HG02938 (cell line): ENCODE data around the gene ADAM19.
A peak's percentile ranks its signal among the peaks of the same experiment; 100 is the strongest.

Experiments used
- ATAC-seq: cut with Tn5 transposase; IDR thresholded peaks from one replicate; pipeline ENCODE4 v1.9.1; 2021; ENCODE audit warnings: mild to moderate bottlenecking, moderate library complexity; ENCODE audit not compliant: unreplicated experiment

Gene ADAM19

GRCh38 chr5:157518963-157519362, 56.6 kb downstream of the ADAM19 start:
- peak; percentile 56 for ATAC-seq

DNA sequence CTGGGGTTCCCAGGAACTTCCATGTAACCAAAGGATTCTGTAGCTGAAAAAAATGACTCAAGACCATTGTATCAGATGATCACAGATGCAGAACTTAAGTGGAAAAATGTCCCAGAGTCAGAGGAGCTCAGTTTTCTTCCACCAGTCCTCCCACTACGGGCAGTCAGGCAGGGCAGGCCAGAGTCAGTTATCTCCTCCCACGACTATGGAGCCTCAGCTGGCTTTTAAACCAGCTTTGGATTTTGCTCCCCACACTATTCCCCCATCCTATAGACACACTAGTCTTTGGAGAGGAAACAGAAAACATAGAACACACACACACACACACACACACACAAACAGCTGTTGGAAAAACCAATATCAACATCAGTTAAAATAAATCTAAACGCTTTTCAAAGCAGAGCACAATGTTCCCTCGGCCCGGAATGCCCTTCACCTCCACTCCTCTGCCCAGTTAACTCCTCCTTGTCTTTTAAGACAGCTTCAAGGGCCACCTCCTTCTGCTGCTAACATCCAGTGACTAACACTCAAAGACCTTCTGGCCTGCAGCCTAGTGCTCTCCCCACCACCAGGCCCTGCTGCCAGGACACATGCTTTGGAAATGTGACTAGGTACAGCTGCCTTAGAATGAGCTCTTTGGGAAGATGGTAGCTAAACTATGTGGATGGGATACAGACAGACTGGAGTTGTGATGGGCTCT, 58.8 kb downstream of the ADAM19 start:
- ATAC-seq, result no peak

DNA sequence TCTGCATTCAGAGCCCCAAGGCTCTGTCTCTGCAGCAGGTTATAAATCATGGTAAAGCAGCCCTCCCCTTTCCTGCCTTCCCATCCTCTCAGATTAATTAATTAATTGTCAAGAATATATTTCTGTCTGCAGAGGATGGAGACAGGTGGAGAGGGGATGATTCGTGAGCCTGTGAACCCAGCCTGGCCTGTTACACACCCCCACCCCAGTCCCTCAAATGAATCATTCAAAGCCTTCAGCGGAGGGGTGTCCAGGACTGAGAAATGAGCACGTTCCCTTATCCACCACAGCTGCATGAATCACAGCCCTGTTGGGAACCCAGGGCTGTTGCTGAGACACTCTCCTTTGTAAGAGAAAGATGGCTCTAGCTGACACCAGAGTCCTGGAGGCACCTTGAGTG, 59.6 kb downstream of the ADAM19 start:
- ATAC-seq, result no peak

DNA sequence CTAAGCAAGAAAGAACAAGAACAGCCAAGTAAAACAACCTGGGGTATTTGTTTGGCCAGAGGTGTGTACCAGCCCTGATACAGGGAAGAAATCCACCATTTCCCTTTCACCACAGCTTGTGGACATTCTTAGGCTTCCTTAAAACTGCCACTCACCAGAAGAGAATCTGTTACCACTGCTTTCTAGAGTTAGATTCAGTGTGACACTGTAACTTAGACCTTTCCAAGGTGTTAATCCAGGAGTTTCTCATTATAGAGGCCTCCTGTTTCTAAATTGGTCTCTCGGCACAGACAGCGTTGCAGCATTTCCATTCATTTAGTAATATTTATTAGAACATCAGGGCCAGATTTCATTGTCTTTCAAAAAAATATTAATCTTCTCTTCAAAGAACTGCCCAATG, 60.6 kb downstream of the ADAM19 start:
- ATAC-seq, result no peak

DNA sequence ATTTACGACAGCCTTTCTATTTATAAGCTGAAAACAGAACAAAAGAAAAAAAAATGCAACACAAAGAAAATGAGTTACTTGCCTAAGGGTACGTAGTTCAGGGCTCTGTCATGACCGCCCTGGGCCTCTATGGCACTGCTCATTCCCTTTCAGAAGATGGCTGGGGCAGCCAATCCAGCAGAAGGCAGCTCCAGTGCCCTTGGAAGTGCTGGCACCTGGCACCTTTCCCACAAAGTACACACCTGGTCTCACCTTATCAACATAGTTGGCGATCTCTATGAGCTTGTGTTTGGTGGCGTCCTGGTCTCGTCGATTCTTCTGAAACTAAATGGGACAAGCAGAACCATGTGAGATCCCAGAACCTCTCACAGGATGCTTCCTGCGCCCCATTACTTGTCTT, 62.4 kb downstream of the ADAM19 start:
- ATAC-seq, result no peak

- ATAC-seq, result no peak
These were observed 63.6 kb downstream of the ADAM19 start for GRCh38 chr5:157511651-157512644.

GRCh38 chr5:157510682-157511081, 64.9 kb downstream of the ADAM19 start:
- no peak for ATAC-seq

DNA sequence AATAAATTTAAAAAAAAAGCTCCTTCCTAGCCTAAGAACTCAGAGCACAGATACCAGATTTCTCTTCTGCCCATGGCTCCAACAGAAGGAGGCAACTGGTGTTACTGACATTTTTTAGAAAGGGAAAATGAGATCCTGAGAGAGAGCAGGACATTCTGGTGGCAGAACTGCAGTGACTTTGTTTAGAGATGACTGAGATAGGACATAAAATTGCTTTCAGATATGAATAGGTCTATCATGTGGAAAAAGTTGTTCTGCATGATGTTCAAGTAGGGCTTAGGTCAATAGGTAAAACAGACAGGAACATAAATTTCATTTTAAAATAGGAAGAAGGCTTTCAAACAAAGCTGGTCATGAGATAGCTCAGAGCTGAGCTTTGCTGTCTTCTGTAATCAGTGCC, 66.0 kb downstream of the ADAM19 start:
- peak; percentile 68 for ATAC-seq

DNA sequence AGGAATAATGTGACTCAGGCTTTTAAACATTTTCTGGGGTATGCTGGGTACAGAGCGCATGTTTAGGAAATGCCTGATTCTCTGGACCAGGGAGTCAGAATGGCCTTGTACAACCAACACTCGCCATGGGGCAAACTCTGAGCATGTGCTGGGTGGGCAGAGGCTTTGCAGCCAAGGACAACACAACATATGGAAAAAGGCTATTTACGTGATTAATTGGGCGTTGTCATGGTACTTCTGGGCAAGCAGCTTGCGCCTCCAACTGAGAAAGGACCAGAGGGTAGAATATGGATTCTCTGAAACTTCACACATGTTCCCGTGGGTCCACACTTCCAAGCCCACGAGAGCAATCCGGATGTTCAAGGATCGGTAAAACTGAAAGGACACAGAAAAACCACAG, 66.5 kb downstream of the ADAM19 start:
- no peak for ATAC-seq

- no peak for ATAC-seq
These were observed 68.4 kb downstream of the ADAM19 start for GRCh38 chr5:157506981-157507780.

DNA sequence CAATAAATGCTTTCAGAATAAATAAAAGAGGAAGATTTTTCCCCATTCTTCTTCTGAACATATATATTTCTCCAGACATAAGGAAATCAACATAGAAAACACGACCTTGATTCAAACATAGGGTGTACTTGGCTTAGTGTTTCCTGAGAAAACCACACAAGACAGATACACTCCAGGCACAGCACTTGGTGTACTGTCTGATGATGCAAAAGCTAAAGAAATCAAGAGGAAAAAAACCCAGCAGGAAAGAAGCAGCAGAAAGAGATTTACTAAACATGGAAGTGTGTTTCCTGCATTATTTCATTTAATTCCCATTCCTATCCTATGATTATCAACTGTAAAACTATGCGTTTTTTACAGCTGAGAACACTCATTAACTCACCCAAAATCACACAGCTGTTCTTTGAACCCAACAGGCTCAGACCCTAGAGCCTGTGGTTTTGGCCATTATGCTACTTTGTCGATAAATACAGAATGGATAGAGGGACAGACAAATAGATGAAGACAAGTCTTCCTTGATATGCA, 69.4 kb downstream of the ADAM19 start:
- ATAC-seq, result no peak

DNA sequence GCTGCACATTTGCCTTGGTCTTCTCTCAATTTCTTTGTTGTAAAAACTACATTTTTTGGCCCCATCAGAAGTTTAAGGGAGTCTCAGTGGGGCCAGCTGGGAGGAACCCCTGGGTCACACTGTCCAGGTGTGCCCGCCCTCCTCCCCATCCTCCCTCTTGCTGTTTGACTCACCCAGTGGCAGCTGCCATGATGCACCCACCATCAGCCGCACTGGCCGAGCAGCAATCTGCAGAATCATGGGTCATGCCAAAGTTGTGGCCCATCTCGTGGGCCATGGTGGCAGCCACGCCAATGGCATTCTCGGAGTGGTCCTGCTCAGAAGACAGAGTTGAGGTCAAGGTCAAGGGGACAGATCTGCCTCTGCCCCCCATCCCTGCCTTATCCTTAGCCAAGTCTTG, 70.1 kb downstream of the ADAM19 start:
- no peak for ATAC-seq

DNA sequence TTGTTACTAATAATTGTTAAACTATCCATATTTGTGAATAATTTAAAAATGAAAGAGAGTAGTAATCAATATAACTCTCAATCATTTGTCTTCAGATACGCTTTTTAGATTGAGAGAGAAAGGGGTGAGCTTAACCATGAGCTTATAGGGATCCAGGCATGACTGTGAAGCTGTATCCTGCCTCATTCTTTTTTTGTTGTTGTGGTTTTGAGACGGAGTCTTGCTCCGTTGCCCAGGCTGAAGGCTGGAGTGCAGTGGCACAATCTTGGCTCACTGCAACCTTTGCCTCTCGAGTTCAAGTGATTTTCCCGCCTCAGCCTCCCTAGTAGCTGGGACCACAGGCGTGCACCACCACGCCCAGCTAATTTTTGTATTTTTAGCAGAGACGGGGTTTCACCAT, 71.5 kb downstream of the ADAM19 start:
- no peak for ATAC-seq

DNA sequence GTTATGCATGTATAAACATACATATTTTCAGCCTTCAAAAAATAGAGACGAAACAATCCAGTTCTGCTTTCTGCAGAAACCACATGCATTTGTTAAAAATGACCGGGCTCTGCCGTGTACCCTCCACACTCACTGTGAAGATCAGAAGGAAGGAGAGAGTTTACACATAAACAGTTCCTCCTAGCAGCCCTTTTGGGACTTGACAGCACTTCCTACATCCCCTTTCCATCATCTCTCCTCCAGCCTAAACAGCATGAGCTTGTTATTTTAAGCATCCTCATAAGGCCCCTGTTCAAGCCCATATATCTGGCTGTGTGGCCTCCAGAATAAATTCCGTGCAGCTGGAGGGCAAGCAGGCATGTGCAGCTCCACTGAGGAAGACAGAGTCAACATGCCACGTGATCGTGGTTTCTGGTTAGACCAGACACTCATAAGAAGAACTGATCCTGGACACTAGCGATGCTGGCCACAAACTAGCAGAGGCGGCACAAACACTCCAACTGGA, 73.4 kb downstream of the ADAM19 start:
- peak; percentile 83 for ATAC-seq

DNA sequence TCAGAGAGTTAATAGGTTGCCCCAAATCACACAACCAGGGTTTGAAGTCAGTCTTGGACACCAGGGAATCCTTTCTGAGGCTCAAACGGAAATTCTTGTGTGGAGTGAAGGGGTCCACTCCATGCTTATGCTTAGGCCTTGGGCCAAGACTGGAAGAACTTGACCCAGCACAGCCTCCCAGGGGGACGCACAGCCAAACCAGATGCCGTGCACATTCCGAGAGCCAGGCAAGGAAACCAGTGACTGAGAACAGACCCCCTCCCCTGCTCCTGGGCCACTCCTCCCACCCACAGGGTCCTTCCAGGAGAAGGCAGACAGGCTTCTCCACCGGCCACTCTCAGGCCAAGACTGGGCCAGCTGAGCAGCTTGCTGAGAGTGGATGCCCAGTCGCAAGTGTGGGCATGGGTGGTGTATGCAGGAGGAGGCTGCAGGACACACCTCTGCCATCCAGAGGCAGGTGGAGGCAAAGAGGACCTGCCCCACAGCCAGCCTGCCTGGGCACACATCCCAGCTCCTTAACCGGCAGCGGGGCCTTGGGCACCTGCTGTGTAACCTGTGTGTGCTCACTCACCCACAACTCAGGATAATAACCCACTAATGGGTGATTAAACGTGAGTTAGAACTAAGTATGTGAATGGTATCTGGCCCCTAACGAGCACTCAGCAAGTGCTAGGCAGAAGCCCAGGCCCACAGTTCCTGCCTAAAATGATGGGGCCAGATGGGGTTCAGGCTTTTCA, 77.5 kb downstream of the ADAM19 start:
- no peak for ATAC-seq

DNA sequence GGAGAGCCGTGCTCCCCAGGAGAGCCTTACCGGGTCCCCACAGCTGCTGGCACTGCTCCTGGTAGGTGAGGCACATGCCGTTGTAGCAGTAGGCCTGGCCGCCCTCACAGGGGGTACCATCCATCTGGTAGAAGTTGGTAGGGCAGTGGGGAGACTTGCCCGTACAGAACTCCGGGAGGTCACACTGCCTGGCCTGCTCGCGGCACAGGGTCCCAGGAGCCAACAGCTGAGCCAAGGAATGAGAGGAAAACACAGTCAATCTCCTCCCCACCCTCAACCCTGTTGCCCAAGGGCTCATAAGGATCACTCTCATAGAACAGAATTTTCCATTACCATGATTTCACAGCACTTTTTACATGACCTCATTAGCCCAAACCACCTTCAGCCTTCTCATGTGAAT, 78.7 kb downstream of the ADAM19 start:
- no peak for ATAC-seq

GRCh38 chr5:157494178-157494832, 81.3 kb downstream of the ADAM19 start:
- ATAC-seq, result no peak

GRCh38 chr5:157492886-157493285, 82.7 kb downstream of the ADAM19 start:
- ATAC-seq, result no peak

DNA sequence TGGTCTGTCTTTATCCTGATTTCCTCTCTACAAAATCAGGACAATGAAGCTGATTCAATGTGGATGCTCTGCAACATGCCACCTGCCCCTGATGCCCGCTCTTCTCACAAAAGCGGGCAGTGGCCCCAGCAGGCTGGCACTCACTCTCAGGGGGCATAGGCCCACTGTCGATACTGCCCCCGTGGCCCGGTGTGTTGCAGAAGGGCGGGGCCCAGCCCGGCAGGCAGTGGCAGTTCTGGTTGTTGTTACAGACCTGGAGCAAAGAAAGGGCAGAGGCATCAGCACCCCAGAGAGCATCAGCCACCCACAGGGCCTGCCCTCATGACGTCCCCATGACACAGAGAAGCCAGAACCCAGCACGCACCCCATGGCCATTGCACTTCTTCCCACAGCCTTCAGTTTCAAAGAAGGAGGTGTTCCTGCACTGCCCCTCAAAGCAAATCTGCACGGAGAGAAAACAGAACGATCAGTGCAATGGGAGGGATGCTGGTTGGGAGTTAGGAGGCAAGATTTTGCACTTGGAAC, 84.0 kb downstream of the ADAM19 start:
- ATAC-seq, result no peak
